B cell (primary cell): ENCODE data around the gene ANKHD1. TPM values are rescaled to one million over a fixed set of nuclear protein-coding genes. Genes with fewer than 3 reads are reported as not detected.

Experiments
- ATAC-seq: fragments of 200-7000 bp; cut with Tn5 transposase; one replicate; pipeline ENCODE4 v1.10.0; 2021; ENCODE audit warnings: low read depth, mild to moderate bottlenecking, moderate number of reproducible peaks, moderate library complexity
- CTCF ChIA-PET: fragments of 350-600 bp; sonication (Branson Sonifier 250); formaldehyde crosslinking; loops from one replicate; lab custom pipeline; 2021; ENCODE audit warnings: antibody characterized with exemption, inconsistent platforms; lab: Charles Lee
- POLR2A ChIA-PET: fragments of 350-600 bp; sonication (Branson Sonifier 250); formaldehyde crosslinking; loops from one replicate; lab custom pipeline; 2021; ENCODE audit warnings: antibody characterized with exemption; lab: Charles Lee
- DNase-seq: peaks from one replicate; pipeline ENCODE4 v3.0.0; 2013
- H2AFZ ChIP-seq: 2 replicates; pipeline ENCODE4 v1.6.1; 2012; ENCODE audit warnings: mild to moderate bottlenecking, low read depth, low read length; ENCODE audit not compliant: insufficient read depth, poor library complexity, severe bottlenecking
- H3K27ac ChIP-seq, 2 donors: 1 replicate in 1 of 2; 2 replicates in 1 of 2; pipeline ENCODE4 v1.5.1; 2012 to 2013; ENCODE audit warnings: low read length in 2 of 2, mild to moderate bottlenecking in 2 of 2, moderate library complexity in 1 of 2
- H3K27me3 ChIP-seq, 4 experiments: fragments of 200-600 bp in 1 of 4; sonication (generic) in 1 of 4; replicated peaks in 1 of 4; 1 replicate in 2 of 4; 2 replicates in 2 of 4; pipeline versions ENCODE4 v1.6.1 to v1.7.0; 2013 to 2016; ENCODE audit warnings: low read length in 3 of 4, mild to moderate bottlenecking in 2 of 4, mixed read lengths in 1 of 4, moderate library complexity in 1 of 4; ENCODE audit not compliant: insufficient read depth in 4 of 4, control insufficient read depth in 3 of 4; ENCODE audit errors: control extremely low read depth in 1 of 4
- H3K36me3 ChIP-seq, 2 experiments: replicated peaks in 1 of 2; 1 replicate in 1 of 2; 2 replicates in 1 of 2; pipeline versions ENCODE4 v1.6.1 to v1.7.1; 2013; ENCODE audit warnings: low read length in 1 of 2; ENCODE audit not compliant: insufficient read depth in 2 of 2, control insufficient read depth in 1 of 2; ENCODE audit errors: control extremely low read depth in 1 of 2, extremely low read depth in 1 of 2
- H3K4me1 ChIP-seq, 2 donors: fragments of 200-600 bp in 1 of 2; sonication (generic) in 1 of 2; 1 replicate in 1 of 2; 2 replicates in 1 of 2; pipeline versions ENCODE4 v1.5.1 to v1.6.1; 2013 to 2017; ENCODE audit warnings: low read length in 2 of 2; ENCODE audit not compliant: control insufficient read depth in 2 of 2, insufficient read depth in 2 of 2
- H3K4me2 ChIP-seq: replicated peaks from 2 replicates; pipeline ENCODE3; 2012; ENCODE audit warnings: mild to moderate bottlenecking, low read depth, low read length; ENCODE audit not compliant: poor library complexity, severe bottlenecking
- H3K4me3 ChIP-seq, 5 experiments: fragments of 200-600 bp in 1 of 5; sonication (generic) in 1 of 5; 1 replicate in 3 of 5; 2 replicates in 2 of 5; pipeline versions ENCODE4 v1.5.1 to v1.7.0; 2011 to 2016; ENCODE audit warnings: low read length in 4 of 5, mild to moderate bottlenecking in 4 of 5, low read depth in 2 of 5, control low read depth in 1 of 5, moderate library complexity in 1 of 5; ENCODE audit not compliant: insufficient read depth in 1 of 5; ENCODE audit errors: control extremely low read depth in 1 of 5, extremely low read depth in 1 of 5
- H3K79me2 ChIP-seq: fragments of 200-600 bp; sonication (generic); one replicate; pipeline ENCODE4 v1.6.0; 2016; ENCODE audit warnings: low read length; ENCODE audit not compliant: control insufficient read depth, insufficient read depth
- H3K9ac ChIP-seq: fragments of 200-600 bp; sonication (generic); 2 replicates; pipeline ENCODE4 v1.6.1; 2017; ENCODE audit warnings: mild to moderate bottlenecking, low read length, moderate library complexity
- H3K9me3 ChIP-seq, 3 donors: one replicate each; pipeline versions ENCODE4 v1.6.1 to v1.7.1; 2013; ENCODE audit warnings: low read length in 2 of 3; ENCODE audit not compliant: control insufficient read depth in 2 of 3, insufficient read depth in 1 of 3; ENCODE audit errors: control extremely low read depth in 1 of 3
- H4K20me1 ChIP-seq: 2 replicates; pipeline ENCODE4 v1.6.0; 2012; ENCODE audit warnings: mild to moderate bottlenecking, low read length; ENCODE audit not compliant: insufficient read depth, control insufficient read depth, poor library complexity, severe bottlenecking
- H3K27ac Mint-ChIP-seq: one replicate; pipeline ENCODE4 v1.8.0; 2021; ENCODE audit warnings: mixed read lengths
- H3K27me3 Mint-ChIP-seq: one replicate; pipeline ENCODE4 v1.8.0; 2021; ENCODE audit warnings: mixed read lengths
- H3K4me1 Mint-ChIP-seq: one replicate; pipeline ENCODE4 v1.8.0; 2021; ENCODE audit warnings: mixed read lengths
- H3K4me3 Mint-ChIP-seq: one replicate; pipeline ENCODE4 v1.8.0; 2021; ENCODE audit warnings: mixed read lengths
- H3K9me3 Mint-ChIP-seq: one replicate; pipeline ENCODE4 v1.8.0; 2022; ENCODE audit warnings: mixed read lengths; ENCODE audit not compliant: insufficient read depth
- EZH2 ChIP-seq: IDR thresholded peaks from 2 replicates; pipeline ENCODE4 v1.6.1; 2012; ENCODE audit warnings: borderline replicate concordance, low read depth, mild to moderate bottlenecking, moderate library complexity, low read length; ENCODE audit not compliant: insufficient read depth, poor library complexity, severe bottlenecking
- WGBS: methylation state at CpG from one replicate; pipeline ENCODE4 v1.1.5; 2013; ENCODE audit warnings: missing lambda C conversion rate; ENCODE audit not compliant: insufficient coverage; 5-methylcytosine and 5-hydroxymethylcytosine counted together
- intact Hi-C: fragments of 100-400 bp; cut with micrococcal nuclease; formaldehyde crosslinking; loops from one replicate; pipeline ENCODE4 v1.10.0; 2022
- polyA plus RNA-seq: library from polyadenylated mRNA; depleted of rRNA; stranded (reverse); fragments of >200 nt; gene quantifications from 2 replicates; pipeline ENCODE4 v1.2.3, GENCODE V29; 2012
- total RNA-seq, 2 donors: library from RNA; stranded (reverse); fragments of 120-200 nt in 1 of 2; gene quantifications; 1 replicate in 1 of 2; 2 replicates in 1 of 2; pipeline versions ENCODE4 v1.2.3 to v1.2.4, GENCODE V29; 2013 to 2022
- TF ChIP-seq, protein P1 (sequence below): fragments of 200-600 bp; IDR thresholded peaks from one replicate; pipeline ENCODE4 v1.8.0; 2022; ENCODE audit warnings: antibody characterized with exemption, mild to moderate bottlenecking

Gene ANKHD1
- total and polyA plus RNA-seq, 2 donors (not counting 1 experiment from before 2014, with no cell fraction given), result 96.3 to 246 TPM

DNA sequence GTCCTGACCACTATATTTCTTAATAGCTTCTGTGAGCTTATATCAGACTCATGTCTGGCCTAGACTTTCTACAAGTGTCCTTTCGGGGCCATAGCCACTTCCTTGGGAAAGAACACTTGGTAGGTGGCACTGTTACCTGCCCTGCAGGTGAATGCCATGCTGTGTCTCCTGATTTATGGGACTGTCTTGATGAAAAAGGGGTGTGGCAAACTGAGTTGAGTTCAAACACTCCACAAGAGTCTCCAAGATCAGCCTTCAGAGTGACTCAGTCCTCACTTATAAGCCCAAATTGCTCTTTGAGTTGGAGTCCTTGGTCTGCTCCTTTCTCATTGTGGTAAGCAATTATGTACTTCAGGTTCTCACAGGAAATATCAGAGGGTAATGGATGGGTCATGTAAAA, 9.9 kb upstream of the ANKHD1 start:
- Histone ChIP-seq H3K36me3 (no peaks in the 10 kb centered on the region), H3K27ac (no peak overlapping the region), H3K4me1 (no peaks in the 10 kb centered on the region), H3K9me3 (no peaks in the 10 kb centered on the region), H3K9ac (no peak overlapping the region), H3K79me2 (peaks cover 3% of the 10 kb centered on the region), H3K4me3 (no peak overlapping the region), H3K27me3 (no peaks in the 10 kb centered on the region), H2AFZ (no peak overlapping the region), H3K4me2 (no peak overlapping the region), H4K20me1 (no peaks in the 10 kb centered on the region)
- ChIA-PET CTCF (no interaction called here), POLR2A (no interaction called here)
- 100% methylated on average over 1 of the region's 1 CpG for WGBS
- H3K4me1 Mint-ChIP-seq, result no peaks in the 10 kb centered on the region
- H3K9me3 Mint-ChIP-seq, result no peaks in the 10 kb centered on the region
- DNase-seq (no peak), ATAC-seq (no peak)
- H3K27ac Mint-ChIP-seq, result no peak overlapping the region
- no peak overlapping the region for H3K4me3 Mint-ChIP-seq
- TF ChIP-seq, protein P1, sequence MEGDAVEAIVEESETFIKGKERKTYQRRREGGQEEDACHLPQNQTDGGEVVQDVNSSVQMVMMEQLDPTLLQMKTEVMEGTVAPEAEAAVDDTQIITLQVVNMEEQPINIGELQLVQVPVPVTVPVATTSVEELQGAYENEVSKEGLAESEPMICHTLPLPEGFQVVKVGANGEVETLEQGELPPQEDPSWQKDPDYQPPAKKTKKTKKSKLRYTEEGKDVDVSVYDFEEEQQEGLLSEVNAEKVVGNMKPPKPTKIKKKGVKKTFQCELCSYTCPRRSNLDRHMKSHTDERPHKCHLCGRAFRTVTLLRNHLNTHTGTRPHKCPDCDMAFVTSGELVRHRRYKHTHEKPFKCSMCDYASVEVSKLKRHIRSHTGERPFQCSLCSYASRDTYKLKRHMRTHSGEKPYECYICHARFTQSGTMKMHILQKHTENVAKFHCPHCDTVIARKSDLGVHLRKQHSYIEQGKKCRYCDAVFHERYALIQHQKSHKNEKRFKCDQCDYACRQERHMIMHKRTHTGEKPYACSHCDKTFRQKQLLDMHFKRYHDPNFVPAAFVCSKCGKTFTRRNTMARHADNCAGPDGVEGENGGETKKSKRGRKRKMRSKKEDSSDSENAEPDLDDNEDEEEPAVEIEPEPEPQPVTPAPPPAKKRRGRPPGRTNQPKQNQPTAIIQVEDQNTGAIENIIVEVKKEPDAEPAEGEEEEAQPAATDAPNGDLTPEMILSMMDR, result no peak
- no peak for TF ChIP-seq EZH2
- intact Hi-C loops, result no loop called here
- no peaks in the 10 kb centered on the region for H3K27me3 Mint-ChIP-seq

DNA sequence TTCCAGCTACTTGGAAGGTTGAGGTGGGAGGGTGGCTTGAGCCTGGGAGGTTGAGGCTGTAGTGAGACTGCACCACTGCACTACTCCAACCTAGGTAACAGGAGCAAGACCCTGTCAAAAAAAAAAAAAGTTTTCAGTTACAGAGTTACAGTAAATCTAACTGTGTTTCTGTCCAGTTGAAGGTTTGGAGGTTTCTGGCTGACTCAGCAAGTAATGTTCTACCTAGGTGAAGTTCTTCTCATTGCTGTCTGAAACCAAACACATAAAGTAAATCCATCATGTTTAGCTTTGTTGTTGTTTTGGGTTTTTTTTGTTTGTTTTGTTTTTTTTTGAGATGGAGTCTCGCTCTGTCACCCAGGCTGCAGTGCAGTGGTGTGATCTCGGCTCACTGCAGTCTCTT, 7.9 kb upstream of the ANKHD1 start:
- H3K36me3 ChIP-seq, result no peaks in the 10 kb centered on the region
- H3K27ac ChIP-seq, result no peak overlapping the region
- no peak overlapping the region for H3K4me2 ChIP-seq
- no peaks in the 10 kb centered on the region for H3K4me1 ChIP-seq
- H2AFZ ChIP-seq, result no peak overlapping the region
- H3K27me3 Mint-ChIP-seq, result no peaks in the 10 kb centered on the region
- H4K20me1 ChIP-seq, result no peaks in the 10 kb centered on the region
- ChIA-PET CTCF (interaction anchor here (1.2 kb wide), 1 partner anchor 42 kb away, joined by 7 read pairs; no protein-coding TSS in a partner anchor), POLR2A (no interaction called here)
- ATAC-seq, result no peak
- no peaks in the 10 kb centered on the region for H3K27me3 ChIP-seq
- DNase-seq, result no peak
- TF ChIP-seq EZH2, result no peak
- TF ChIP-seq, protein P1, result no peak
- no peaks in the 10 kb centered on the region for H3K9me3 ChIP-seq
- H3K79me2 ChIP-seq, result peaks cover 14% of the 10 kb centered on the region
- no peaks in the 10 kb centered on the region for H3K4me1 Mint-ChIP-seq
- H3K9me3 Mint-ChIP-seq, result no peaks in the 10 kb centered on the region
- no peak overlapping the region for H3K4me3 Mint-ChIP-seq
- no peak overlapping the region for H3K9ac ChIP-seq
- no peak overlapping the region for H3K27ac Mint-ChIP-seq
- intact Hi-C loops, result no loop called here
- H3K4me3 ChIP-seq, result no peak overlapping the region
- no CpG with 5 or more reads among the region's 2 CpGs for WGBS
